Lower leg skin (tissue), 3 donors: Measurements from ENCODE around the gene PPP1R7.

ENCODE experiments used
- POLR2A ChIP-seq, 2 donors: fragments of 450-650 bp; IDR thresholded peaks; one replicate each; pipeline ENCODE4 v1.6.1; 2016 to 2017; ENCODE audit warnings: antibody characterized with exemption in 2 of 2, mild to moderate bottlenecking in 1 of 2, moderate library complexity in 1 of 2
- TF ChIP-seq, protein P1 (sequence below), 3 donors: fragments of 450-650 bp; IDR thresholded peaks; one replicate each; pipeline ENCODE4 v1.5.1; 2016; ENCODE audit warnings: antibody characterized with exemption in 3 of 3, mild to moderate bottlenecking in 3 of 3, moderate library complexity in 2 of 3

- TF ChIP-seq POLR2A (IDR thresholded peaks at IDR 0.05), result no peak
- TF ChIP-seq, protein P1, sequence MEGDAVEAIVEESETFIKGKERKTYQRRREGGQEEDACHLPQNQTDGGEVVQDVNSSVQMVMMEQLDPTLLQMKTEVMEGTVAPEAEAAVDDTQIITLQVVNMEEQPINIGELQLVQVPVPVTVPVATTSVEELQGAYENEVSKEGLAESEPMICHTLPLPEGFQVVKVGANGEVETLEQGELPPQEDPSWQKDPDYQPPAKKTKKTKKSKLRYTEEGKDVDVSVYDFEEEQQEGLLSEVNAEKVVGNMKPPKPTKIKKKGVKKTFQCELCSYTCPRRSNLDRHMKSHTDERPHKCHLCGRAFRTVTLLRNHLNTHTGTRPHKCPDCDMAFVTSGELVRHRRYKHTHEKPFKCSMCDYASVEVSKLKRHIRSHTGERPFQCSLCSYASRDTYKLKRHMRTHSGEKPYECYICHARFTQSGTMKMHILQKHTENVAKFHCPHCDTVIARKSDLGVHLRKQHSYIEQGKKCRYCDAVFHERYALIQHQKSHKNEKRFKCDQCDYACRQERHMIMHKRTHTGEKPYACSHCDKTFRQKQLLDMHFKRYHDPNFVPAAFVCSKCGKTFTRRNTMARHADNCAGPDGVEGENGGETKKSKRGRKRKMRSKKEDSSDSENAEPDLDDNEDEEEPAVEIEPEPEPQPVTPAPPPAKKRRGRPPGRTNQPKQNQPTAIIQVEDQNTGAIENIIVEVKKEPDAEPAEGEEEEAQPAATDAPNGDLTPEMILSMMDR (IDR thresholded peaks at IDR 0.05), result no peak
Observed at GRCh38 chr2:241219030-241219382, 68.7 kb downstream of the PPP1R7 start.
